ENCODE data around the gene FBXO46. TPM values are rescaled to one million over a fixed set of nuclear protein-coding genes. Genes with fewer than 3 reads are reported as not detected.

FBXO46 gene
- total and polyA plus RNA-seq, 2 of the 13 experiments (the other 11 are each of a cell fraction or from before 2014, with no cell fraction given) = 6.2 to 6.4 TPM

GRCh38 chr19:45768984-45769782, 38.5 kb upstream of the FBXO46 start, which contains the start of gene SIX5 (continued):
- TF ChIP-seq, protein P1, sequence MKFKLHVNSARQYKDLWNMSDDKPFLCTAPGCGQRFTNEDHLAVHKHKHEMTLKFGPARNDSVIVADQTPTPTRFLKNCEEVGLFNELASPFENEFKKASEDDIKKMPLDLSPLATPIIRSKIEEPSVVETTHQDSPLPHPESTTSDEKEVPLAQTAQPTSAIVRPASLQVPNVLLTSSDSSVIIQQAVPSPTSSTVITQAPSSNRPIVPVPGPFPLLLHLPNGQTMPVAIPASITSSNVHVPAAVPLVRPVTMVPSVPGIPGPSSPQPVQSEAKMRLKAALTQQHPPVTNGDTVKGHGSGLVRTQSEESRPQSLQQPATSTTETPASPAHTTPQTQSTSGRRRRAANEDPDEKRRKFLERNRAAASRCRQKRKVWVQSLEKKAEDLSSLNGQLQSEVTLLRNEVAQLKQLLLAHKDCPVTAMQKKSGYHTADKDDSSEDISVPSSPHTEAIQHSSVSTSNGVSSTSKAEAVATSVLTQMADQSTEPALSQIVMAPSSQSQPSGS (CRISPR knock-in tag; IDR thresholded peaks at IDR 0.05) = no peak; the same call in none of the 2 replicates
- no peak for TF ChIP-seq ZNF24 (IDR thresholded peaks at IDR 0.05)
- TF ChIP-seq, protein P2, sequence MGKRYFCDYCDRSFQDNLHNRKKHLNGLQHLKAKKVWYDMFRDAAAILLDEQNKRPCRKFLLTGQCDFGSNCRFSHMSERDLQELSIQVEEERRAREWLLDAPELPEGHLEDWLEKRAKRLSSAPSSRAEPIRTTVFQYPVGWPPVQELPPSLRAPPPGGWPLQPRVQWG (CRISPR knock-in tag; IDR thresholded peaks at IDR 0.05; ENCODE audit: borderline replicate concordance, low read depth) = 0 out of 2 replicates have a peak, but pooled peaks have one; percentile 33
- no peak for TF ChIP-seq FOXC1 (CRISPR knock-in tag; IDR thresholded peaks at IDR 0.05; ENCODE audit: borderline replicate concordance)
- TF ChIP-seq, protein P3, sequence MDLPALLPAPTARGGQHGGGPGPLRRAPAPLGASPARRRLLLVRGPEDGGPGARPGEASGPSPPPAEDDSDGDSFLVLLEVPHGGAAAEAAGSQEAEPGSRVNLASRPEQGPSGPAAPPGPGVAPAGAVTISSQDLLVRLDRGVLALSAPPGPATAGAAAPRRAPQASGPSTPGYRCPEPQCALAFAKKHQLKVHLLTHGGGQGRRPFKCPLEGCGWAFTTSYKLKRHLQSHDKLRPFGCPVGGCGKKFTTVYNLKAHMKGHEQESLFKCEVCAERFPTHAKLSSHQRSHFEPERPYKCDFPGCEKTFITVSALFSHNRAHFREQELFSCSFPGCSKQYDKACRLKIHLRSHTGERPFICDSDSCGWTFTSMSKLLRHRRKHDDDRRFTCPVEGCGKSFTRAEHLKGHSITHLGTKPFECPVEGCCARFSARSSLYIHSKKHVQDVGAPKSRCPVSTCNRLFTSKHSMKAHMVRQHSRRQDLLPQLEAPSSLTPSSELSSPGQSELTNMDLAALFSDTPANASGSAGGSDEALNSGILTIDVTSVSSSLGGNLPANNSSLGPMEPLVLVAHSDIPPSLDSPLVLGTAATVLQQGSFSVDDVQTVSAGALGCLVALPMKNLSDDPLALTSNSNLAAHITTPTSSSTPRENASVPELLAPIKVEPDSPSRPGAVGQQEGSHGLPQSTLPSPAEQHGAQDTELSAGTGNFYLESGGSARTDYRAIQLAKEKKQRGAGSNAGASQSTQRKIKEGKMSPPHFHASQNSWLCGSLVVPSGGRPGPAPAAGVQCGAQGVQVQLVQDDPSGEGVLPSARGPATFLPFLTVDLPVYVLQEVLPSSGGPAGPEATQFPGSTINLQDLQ (CRISPR knock-in tag; IDR thresholded peaks at IDR 0.05) = no peak
- TF ChIP-seq SMC3 (IDR thresholded peaks at IDR 0.05; ENCODE audit: low read length) = no peak
- TF ChIP-seq POGK (CRISPR knock-in tag; conservative IDR thresholded peaks at IDR 0.05) = no peak
- TF ChIP-seq, protein P4, sequence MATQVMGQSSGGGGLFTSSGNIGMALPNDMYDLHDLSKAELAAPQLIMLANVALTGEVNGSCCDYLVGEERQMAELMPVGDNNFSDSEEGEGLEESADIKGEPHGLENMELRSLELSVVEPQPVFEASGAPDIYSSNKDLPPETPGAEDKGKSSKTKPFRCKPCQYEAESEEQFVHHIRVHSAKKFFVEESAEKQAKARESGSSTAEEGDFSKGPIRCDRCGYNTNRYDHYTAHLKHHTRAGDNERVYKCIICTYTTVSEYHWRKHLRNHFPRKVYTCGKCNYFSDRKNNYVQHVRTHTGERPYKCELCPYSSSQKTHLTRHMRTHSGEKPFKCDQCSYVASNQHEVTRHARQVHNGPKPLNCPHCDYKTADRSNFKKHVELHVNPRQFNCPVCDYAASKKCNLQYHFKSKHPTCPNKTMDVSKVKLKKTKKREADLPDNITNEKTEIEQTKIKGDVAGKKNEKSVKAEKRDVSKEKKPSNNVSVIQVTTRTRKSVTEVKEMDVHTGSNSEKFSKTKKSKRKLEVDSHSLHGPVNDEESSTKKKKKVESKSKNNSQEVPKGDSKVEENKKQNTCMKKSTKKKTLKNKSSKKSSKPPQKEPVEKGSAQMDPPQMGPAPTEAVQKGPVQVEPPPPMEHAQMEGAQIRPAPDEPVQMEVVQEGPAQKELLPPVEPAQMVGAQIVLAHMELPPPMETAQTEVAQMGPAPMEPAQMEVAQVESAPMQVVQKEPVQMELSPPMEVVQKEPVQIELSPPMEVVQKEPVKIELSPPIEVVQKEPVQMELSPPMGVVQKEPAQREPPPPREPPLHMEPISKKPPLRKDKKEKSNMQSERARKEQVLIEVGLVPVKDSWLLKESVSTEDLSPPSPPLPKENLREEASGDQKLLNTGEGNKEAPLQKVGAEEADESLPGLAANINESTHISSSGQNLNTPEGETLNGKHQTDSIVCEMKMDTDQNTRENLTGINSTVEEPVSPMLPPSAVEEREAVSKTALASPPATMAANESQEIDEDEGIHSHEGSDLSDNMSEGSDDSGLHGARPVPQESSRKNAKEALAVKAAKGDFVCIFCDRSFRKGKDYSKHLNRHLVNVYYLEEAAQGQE (IDR thresholded peaks at IDR 0.05; ENCODE audit: borderline replicate concordance in 1 of 2, low read depth in 1 of 2, low read length in 2 of 2) = peak in 1 of 2 experiments; percentile 33; a peak in 1 of 4 replicates
- TF ChIP-seq MYNN (CRISPR knock-in tag; IDR thresholded peaks at IDR 0.05; ENCODE audit: low read depth) = no peak
- TF ChIP-seq MIXL1 (CRISPR knock-in tag; IDR thresholded peaks at IDR 0.05) = peak; percentile 80
- TF ChIP-seq, protein P5, sequence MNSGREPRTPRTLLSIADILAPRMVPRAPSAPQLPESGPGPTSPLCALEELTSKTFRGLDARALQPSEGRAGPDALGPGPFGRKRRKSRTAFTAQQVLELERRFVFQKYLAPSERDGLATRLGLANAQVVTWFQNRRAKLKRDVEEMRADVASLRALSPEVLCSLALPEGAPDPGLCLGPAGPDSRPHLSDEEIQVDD (CRISPR knock-in tag; IDR thresholded peaks at IDR 0.05; ENCODE audit: borderline replicate concordance) = peak; percentile 49; the same call in 1 of the 2 replicates
